Hypothalamus (tissue), 51 donors: ENCODE measurements around the gene MIF.
"Not testable (repeated sequence)": the region's sequence is repeated elsewhere in the genome, so short reads cannot be mapped to it uniquely, and the experiment has no call there.

Experiments
- DNase-seq, 51 donors: peaks; one replicate each; lab custom pipeline; 2025; lab: John Stamatoyannopoulos, UW

MIF gene

DNA sequence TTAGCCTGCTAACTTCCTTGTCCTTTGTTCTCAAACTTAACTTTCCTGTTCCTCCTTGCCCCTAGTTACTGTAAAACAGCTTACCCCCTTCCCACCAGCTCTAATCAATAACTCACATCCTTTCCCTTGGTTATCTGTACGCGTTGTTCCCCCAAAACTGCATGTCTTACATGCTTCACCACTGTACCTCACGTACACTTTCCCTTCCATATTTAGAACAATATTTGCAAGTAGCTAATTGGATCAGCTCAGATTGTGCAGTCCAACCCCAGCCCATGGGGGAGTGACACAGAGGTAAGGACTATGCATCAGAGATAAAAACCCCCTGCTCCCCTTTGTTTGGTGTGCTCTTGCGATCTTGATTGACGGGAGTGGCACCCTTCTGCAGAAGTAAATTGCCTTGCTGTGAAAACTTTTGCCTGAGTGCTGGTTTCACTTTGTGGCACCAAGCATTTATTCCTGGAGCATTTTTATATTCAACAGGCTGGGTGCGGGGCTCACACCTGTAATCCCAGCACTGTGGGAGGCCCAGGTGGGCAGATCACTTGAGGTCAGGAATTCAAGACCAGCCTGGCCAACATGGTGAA is 30.9 kb downstream of the MIF start:
- DNase-seq: no peak

DNA sequence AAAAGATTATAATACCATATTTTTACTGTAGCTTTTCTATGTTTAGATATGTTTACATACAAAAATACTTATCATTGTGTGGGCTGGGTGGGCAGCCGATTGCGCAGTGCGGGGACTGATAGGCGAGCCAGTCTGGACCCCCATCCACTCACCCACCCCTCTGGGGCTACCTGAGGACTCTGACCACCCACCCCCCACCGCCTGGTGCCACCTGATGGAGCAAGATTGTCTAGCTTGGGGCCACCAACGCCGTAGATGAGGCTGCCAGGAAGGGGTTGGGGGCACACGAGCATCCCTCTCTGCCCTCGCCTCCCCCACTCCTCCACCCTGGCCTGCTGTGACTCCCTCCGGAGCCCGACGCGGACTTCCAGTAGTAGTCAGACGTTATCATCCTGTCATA is 32.4 kb downstream of the MIF start:
- DNase-seq: no peak

DNA sequence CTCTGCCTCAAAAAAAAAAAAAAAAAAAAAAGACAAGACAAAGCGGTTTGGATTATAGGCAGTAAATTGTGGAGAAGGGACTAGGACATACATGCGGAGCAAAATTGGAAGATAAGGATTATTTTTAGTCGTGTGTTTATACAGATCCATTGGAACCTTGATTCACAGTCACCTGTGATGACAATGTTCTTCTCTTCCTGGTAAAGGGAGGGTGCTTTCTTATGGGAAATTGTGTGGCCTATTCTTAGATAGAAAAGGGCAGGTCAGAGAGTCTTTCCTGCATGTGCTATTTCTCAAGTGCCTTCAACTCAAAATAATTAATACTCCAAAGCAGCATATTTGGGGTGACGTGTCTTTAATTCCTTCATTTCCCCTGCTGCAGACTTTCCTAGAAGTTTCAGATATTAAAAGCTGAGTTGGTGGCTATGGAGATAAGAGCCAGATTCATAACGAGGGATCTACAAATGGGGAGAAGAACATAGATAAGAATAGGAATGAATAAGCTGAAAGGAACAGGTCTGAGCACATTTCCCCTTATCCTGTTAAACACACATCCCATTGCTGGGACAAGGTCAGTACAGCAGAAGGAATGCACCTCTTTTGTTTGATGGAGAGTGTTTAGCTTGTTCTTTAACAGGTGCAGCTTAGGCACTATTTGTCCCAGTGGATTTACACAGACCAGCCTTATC is 44.3 kb downstream of the MIF start:
- DNase-seq: no peak

DNA sequence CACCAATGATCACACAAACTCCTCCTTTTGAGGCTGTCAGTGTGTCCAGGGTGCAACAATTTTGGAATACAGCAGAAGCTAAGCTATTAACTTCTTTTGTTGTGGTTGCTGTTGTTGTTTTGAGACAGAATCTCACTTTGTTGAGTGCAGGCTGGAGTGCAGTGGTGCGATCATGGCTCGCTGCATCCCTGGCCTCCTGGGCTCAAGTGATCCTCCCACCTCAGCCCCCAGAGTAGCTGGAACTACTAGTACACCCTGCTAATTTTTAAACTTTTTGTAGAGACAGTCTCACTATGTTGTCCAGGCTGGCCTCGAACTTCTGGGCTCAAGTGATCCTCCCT is 44.8 kb downstream of the MIF start:
- no peak for DNase-seq

DNA sequence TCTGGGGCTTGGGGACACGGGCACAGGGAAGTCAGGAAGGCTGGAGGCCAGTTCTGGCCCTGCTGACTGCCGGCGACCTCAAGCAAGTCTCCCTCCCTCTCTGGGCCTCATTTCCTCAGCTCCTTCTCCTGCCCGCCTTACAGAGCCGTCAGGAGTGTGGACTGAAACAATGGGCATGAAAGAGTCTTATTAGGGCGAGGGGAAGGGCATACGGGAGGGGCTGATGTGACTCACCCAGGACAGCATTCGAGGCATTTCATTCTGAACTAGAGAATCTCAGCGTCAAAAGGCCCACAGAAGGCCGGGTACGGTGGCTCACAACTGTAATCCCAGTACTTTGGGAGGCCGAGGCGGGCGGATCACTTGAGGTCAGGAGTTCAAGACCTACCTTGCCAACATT is 46.0 kb downstream of the MIF start:
- not testable (repeated sequence) for DNase-seq
